ENCODE results near the gene AGPAT3.

Gene AGPAT3

DNA sequence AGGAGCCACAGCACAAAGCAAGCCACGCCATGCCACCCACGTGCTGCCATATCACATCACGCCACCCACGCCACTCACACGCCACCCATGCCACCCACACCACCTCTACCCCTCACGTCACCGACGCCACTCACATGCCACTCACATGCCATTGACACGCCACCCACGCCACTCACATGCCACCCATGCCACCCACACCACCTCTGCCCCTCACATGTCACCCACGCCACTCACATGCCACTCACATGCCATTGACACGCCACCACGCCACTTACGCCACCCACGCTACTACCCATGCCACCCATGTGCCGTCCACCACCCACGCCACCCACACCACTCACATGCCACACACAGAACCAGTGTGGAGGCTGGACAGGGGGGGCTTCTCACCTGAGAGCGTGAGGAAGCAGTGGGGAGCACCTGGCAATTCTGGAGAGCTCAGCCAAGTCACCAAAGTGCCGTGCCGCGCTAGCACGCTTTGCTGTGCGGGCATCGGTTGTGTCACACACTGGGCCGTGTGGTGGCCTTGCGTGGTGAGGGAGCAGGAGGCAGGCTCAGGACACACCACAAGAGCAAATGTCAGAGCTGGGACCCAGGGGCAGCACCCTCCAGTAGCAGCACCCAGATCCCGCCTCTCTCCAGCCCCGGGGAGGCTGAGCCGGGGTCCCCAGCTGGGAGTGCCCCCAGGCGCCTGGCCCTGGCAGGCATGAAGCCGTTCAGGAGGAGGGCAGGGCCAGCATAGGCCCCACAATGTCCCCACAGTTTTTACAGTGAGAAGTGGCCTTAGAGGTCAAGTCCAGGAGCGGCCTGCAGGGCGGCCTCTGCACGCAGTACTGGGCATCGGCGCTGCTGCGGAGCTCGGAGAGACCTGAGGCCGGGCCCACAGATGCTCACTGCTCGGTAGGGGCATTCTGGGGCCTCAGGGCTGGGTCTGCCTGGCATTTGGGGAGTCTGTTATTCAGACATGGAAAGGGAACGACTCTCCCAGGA is 70.0 kb downstream of the AGPAT3 start:
- Histone ChIP-seq H3K4me3 (ENCODE audit: severe bottlenecking) (no peak overlapping the region), H3K27me3 (ENCODE audit: insufficient read depth, poor library complexity, severe bottlenecking) (no peaks in the 10 kb centered on the region), H3K36me3 (ENCODE audit: low read depth) (no peaks in the 10 kb centered on the region), H3K9me3 (ENCODE audit: severe bottlenecking) (no peaks in the 10 kb centered on the region), H3K4me1 (ENCODE audit: insufficient read depth, poor library complexity, severe bottlenecking) (no peaks in the 10 kb centered on the region), H3K27ac (ENCODE audit: poor library complexity, severe bottlenecking) (no peak overlapping the region)
- ATAC-seq (ENCODE audit: low read depth) (no peak), DNase-seq (ENCODE audit: low spot score) (no peak)
- TF ChIP-seq, protein P1, sequence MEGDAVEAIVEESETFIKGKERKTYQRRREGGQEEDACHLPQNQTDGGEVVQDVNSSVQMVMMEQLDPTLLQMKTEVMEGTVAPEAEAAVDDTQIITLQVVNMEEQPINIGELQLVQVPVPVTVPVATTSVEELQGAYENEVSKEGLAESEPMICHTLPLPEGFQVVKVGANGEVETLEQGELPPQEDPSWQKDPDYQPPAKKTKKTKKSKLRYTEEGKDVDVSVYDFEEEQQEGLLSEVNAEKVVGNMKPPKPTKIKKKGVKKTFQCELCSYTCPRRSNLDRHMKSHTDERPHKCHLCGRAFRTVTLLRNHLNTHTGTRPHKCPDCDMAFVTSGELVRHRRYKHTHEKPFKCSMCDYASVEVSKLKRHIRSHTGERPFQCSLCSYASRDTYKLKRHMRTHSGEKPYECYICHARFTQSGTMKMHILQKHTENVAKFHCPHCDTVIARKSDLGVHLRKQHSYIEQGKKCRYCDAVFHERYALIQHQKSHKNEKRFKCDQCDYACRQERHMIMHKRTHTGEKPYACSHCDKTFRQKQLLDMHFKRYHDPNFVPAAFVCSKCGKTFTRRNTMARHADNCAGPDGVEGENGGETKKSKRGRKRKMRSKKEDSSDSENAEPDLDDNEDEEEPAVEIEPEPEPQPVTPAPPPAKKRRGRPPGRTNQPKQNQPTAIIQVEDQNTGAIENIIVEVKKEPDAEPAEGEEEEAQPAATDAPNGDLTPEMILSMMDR (IDR thresholded peaks at IDR 0.05; ENCODE audit: poor library complexity, severe bottlenecking) = no peak

DNA sequence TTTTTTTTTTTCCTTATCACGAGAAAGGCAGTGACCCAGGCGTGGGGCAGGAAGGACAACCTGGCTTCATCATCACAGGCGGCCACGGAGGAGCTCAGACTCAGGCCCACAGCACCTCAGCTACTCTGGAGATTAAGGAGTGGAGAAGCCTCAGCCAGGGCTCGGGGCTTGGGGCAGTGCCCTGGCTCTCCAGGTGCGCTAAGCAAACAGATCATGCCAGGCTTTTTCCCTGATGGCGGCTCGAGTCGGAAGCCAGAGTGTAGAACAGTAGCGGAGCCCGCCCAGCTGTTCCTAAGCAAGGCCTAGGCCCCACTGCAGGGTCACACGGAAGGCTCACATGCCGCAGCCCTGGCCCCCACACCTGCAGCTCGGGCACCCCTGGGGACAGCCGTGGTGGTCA is 70.7 kb downstream of the AGPAT3 start:
- H3K27ac ChIP-seq (ENCODE audit: poor library complexity, severe bottlenecking) = no peak overlapping the region
- DNase-seq (ENCODE audit: low spot score) (no peak), ATAC-seq (ENCODE audit: low read depth) (no peak)

DNA sequence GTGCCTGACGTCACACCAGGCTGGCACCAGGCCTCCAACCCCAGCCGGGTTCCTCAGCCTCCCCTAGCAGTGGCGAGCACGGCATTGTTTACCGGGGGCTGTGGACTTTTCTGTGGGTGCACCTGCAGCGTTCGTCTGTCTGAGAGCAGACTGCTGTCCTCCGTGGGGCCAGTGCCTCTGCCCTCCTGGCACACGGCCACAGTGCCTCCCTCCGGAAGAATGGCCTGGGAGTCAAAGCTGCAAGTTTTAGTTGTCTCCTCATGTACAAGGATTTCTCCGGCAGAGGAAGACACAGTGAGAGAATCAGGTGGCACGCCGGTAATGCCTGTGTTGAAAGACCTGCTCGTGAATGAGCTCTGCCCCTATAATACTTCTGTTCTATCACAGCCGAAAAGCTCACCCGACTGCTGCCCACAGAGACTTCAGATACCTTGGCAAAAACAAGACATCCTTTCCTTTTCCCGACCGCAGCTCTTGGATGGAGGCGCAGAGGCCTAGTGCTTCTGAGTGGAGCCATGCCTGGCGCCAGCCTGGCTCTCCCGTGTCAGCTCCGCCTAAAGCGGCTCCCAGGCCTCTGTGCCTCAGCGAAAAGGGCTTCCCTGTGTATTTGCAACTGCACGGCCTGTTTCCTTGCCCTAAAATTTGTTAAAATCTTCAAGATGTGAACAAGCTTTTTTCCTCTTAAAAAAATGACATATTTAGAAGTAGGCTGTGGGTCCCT is 71.4 kb downstream of the AGPAT3 start:
- no peak for DNase-seq (ENCODE audit: low spot score)
- no peaks in the 10 kb centered on the region for H3K4me1 ChIP-seq (ENCODE audit: insufficient read depth, poor library complexity, severe bottlenecking)
- H3K9me3 ChIP-seq (ENCODE audit: severe bottlenecking) = no peaks in the 10 kb centered on the region
- H3K27ac ChIP-seq (ENCODE audit: poor library complexity, severe bottlenecking) = no peak overlapping the region
- no peaks in the 10 kb centered on the region for H3K36me3 ChIP-seq (ENCODE audit: low read depth)
- no peaks in the 10 kb centered on the region for H3K27me3 ChIP-seq (ENCODE audit: insufficient read depth, poor library complexity, severe bottlenecking)
- TF ChIP-seq, protein P1 (IDR thresholded peaks at IDR 0.05; ENCODE audit: poor library complexity, severe bottlenecking) = no peak
- H3K4me3 ChIP-seq (ENCODE audit: severe bottlenecking) = no peak overlapping the region
- ATAC-seq (ENCODE audit: low read depth) = no peak

More for the DNA sequence above, 70.7 kb downstream of the AGPAT3 start:
- H3K4me1 ChIP-seq (ENCODE audit: insufficient read depth, poor library complexity, severe bottlenecking) = no peaks in the 10 kb centered on the region
- TF ChIP-seq, protein P1 (IDR thresholded peaks at IDR 0.05; ENCODE audit: poor library complexity, severe bottlenecking) = no peak
- H3K27me3 ChIP-seq (ENCODE audit: insufficient read depth, poor library complexity, severe bottlenecking) = no peaks in the 10 kb centered on the region
- H3K9me3 ChIP-seq (ENCODE audit: severe bottlenecking) = no peaks in the 10 kb centered on the region
- H3K36me3 ChIP-seq (ENCODE audit: low read depth) = no peaks in the 10 kb centered on the region
- H3K4me3 ChIP-seq (ENCODE audit: severe bottlenecking) = no peak overlapping the region

DNA sequence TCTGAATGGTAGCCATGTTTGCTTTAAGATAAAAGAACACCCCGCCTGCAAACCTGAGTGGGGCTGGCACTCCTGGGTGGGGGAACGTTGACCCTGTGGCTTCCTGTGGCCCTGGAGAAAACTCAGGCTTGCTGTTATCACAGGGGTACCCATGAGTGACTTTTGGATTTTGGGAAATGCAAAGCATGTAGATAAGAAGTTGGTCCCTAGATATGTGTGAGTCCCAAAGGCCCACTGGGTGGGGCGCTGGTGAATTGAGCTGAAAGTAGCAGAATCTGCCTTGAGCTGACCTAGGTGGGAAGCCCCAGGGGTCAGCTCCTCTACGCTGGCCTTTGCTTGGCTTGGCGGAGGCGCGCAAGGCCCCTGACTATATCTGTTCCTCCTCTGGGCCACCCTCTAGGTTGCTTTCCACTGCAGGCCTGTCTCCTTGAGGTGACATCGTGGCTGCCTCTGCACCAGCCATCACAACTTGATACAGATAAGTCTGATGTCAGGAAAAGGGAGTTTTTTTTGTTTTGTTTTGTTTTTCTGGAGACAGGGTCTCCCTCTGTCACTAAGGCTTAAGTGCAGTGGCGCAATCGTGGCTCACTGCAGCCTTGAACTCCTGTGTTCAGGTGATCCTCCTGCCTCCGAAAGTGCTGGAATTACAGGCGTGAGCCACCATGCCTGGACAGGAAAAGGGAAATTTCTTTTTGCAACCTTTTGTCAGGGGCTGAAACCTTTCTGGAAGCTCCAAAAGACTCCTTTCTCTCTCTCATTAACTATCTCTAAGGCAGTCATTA is 72.2 kb downstream of the AGPAT3 start:
- H3K36me3 ChIP-seq (ENCODE audit: low read depth) = no peaks in the 10 kb centered on the region
- TF ChIP-seq, protein P1 (IDR thresholded peaks at IDR 0.05; ENCODE audit: poor library complexity, severe bottlenecking) = no peak
- H3K9me3 ChIP-seq (ENCODE audit: severe bottlenecking) = no peaks in the 10 kb centered on the region
- no peak overlapping the region for H3K4me3 ChIP-seq (ENCODE audit: severe bottlenecking)
- H3K27me3 ChIP-seq (ENCODE audit: insufficient read depth, poor library complexity, severe bottlenecking) = no peaks in the 10 kb centered on the region
- no peak for ATAC-seq (ENCODE audit: low read depth)
- DNase-seq (ENCODE audit: low spot score) = no peak
- no peak overlapping the region for H3K27ac ChIP-seq (ENCODE audit: poor library complexity, severe bottlenecking)
- no peaks in the 10 kb centered on the region for H3K4me1 ChIP-seq (ENCODE audit: insufficient read depth, poor library complexity, severe bottlenecking)

Data from RWPE2 (cell line).